Activated naive CD4-positive, alpha-beta T cell (primary cell): ENCODE measurements around the gene AJAP1.

Source experiments
- DNase-seq, 4 experiments: peaks; one replicate each; lab custom pipeline; 2025; lab: John Stamatoyannopoulos, UW

AJAP1 gene

DNA sequence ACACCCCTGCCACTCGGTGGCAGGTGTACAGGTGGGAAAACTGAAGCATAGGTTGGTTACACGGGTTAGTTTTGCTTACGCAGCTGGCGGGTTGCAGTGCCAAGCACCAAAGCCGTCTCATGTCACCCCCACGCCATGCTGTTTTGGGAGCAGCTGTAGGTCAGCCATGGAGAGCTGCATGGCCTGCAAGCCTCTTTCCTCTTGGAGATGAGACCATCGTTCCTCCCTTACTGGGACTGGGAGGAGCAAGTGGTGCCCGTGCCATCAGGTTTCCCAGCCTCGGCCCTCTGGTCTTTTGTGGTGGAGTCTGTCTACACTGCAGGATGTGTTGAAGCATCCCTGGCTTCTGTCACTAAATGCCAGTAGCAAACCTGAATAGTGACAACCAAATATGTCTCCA, 46.9 kb downstream of the AJAP1 start:
- DNase-seq: no peak

DNA sequence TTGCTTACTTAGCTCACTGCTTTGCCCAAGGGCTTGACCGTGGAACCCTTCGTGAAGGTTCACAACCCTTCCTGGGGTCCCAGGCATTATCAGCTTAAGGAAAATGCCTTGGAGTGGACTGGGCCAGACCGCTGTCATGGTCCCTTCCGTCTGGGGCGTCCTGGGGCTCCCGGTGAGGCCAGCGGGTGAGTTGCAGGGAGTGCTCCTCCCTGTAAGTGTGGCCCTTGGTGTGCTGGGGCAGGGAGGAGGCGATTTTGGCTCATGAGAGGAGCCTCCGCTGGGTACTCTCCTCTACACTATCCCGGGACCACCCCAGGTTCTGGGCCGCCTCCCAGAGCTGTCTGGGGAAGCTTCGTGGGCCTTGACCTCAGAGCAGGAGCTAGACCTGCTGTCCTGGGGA, 48.1 kb downstream of the AJAP1 start:
- no peak for DNase-seq

DNA sequence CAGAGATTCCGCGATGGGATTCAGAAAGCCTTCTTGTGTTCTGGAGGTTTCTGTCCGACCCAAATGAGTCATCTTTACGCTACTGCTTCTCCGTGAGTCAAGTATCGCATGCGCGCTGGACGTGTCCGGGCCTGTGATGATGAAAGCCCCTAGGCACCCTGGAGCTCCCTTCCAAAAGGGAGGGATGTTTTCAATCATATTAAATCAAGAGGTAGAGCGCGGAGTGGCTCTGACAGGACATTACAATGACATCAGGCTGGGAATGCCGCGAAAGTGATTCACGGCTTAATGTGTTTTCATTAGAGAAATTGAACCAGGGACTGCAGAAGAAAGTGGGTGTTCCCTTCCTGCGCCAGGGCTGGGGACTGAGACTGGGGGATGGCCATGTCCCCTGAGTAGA, 48.5 kb downstream of the AJAP1 start:
- no peak for DNase-seq

DNA sequence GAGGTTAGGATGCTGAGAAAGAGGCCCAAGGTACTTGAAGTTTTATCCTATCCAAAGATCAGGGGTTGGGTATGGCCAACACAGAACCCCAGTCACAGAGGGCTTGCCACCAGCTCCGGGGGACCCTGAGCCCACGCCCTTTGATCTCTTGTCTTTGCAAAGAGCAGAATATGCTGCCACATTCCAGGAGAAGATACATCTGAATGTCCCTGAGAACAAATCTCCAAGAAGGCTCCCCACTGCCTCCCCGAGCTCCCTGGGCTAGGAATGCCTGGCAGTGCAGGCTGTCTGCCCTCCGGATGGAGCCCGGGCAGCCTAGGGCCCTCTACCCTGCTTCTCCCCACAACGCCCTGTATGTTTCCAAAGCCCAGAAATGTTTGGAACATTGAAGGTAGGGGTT, 49.2 kb downstream of the AJAP1 start:
- DNase-seq: no peak

DNA sequence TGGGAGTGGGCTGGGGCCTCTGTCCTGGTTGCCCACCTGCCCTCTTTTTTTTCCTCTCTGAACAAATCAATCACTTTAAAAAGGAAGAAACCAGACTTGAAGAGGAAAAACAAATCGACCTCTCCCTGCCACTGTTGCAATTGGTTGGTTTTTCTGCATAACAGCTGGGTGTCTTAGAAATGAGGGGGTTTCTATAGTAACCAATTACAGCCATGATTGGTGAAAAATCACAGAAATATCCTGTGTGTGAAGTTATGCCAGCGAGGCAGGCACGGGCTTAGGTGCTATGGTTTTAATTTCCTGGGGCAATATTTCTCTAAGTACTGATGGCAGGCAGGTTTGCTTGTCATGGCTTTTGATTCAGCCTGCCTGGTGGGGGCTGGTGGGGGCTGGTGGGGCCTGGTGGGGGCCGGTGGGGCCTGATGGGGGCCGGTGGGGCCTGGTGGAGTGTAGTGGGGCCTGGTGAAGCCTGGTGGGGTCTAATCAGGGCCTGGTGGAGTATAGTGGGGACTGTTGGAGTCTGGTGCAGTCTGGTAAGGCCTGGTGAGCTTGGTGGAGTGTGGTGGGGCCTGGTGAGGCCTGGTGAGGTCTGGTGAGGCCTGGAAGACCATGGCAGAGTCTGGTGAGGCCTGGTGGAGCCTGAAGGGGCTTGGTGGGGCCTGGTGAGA, 54.6 kb downstream of the AJAP1 start:
- DNase-seq: no peak

DNA sequence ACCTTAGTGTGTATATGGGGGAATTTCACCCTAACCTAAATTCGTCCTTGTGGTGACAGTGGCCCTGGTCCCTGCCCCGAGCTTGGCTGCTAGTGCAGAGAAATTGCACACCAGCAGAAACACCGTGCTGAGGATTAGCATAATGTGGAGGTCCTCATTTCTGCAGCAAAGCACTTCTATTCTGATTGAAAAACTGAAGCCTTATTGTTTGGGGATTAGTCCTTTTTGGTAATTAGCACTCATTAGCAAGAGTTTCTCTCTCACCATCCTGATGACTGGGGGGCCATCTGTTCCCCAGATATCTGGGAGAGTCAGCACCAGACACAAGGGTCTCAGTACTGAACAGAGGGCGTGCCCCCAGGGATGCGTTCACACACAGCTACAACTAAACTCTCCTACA, 55.2 kb downstream of the AJAP1 start:
- no peak for DNase-seq

DNA sequence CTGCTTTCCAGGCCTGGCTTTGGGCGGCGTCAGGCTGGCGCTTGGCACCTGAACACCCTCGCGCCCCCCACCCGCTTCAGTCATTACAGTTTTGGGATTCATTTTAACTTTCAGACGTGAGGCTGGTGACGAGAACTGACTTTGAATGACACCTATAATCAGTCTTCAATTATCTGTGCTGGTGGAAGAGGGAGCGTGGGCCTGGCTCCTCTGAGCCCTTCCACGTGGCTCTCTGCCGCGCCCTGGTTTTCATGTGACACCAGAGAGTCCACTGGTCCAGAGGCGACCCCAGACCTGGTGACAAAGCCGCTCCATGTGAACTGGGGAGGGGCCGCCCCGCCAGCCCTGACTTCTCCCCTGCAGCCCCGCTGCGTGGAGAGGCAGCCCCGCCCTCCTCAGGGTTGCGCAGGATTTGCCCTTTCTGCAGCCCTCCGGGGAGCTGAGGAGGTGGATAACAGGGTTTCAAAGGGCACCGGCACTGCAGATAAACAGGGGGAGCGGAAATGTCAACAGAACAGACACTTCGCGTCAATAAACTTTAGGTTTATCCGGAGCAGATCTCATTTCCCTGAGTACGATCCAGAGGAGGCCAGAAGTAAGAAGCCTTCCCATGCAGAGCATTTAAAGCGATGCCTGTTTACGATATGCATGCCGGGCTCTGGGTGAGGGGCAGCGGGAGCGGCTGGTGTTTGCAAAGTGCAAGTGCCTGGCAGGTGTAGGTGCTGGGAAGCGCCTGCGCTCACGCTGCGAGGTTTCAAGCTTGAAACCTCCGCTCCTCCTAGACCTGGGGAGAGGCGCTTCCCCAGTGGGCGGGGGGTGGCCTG, 56.4 kb downstream of the AJAP1 start:
- DNase-seq: no peak

DNA sequence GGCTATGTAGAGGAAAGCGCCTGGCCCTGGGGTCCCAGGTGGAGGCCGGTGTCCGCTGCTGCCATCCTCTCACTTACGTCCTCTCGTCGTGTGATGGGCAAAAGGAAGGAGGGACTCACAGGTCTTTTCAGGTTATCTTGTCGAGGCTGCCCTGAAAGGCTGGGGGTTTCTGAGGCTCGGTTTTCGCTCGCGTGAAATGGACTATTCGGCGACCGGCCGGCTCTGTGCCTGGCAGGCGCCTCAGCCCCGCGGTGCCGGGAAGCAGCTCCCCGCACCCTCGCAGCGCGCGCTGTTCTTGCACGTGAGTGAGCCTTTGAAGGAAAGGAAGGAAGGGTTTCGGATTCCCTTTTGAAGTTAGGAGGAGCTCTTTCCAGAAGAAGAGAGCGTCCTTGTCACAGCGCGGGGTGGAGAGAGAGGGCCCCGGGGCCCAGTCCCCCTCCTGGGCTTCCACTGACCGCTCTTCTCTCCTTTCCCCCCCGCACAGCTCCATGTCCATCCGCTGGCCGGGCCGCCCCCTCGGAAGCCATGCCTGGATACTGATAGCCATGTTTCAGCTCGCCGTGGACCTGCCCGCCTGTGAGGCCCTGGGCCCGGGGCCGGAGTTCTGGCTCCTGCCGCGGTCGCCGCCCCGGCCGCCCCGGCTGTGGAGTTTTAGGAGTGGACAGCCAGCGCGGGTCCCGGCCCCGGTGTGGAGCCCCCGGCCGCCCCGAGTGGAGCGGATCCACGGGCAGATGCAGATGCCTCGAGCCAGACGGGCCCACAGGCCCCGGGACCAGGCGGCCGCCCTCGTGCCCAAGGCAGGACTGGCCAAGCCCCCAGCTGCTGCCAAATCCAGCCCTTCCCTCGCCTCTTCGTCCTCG, 57.2 kb downstream of the AJAP1 start:
- no peak for DNase-seq

DNA sequence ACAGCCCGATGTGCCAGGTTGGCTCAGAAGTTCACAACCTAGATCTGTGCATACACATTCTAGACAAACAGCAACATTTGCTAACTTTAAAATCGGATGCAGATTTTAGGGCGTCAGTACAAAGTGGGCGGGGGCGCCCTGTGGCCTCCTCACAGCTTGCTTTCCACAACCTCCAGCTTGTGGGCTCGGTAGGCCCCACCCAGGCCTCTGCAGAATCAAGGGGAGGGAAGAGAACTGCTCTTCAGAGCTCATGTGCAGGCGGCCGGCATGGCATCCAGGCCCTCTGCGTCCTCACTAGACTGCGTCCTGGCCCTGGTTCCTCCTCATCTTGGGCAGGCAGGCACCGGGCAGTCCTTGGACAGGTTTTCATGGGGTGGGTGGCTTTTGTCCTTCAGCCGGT, 59.3 kb downstream of the AJAP1 start:
- no peak for DNase-seq

DNA sequence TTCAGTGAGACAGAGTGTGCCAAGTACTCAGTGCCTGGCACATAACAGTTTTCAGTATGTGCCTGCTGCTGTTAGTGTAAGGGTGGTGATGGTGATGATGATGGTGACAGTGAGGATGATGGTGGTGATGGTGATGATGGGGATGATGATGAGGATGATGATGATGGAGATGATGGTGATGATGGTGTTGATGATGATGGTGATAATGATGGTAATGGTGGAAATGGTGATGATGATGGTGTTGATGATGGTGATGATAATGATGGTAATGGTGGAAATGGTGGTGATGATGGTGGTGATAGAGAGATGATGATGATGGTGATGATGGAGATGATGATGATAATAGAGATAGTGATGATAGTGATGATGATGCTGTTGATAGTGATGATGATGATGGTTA, 62.0 kb downstream of the AJAP1 start:
- DNase-seq: no peak

DNA sequence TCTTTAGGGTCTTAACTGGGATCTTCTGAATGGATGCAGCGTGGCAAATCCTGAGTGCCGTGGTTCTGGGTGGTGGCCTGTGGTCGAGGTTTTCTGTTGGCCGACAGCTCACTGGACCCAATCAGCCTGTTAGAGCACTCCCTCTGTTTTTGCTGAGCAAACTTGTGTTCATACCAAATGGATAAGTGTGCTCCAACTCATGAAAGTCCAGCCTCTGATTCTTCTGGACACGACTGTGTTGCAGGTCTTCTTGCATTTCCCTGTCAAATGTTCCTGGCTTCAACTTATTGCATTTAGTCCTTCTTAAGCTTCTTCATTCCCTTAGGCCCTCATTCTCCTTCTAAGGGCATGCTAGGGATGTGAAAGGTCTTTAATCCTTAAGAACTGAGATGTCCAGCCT, 63.7 kb downstream of the AJAP1 start:
- no peak for DNase-seq

DNA sequence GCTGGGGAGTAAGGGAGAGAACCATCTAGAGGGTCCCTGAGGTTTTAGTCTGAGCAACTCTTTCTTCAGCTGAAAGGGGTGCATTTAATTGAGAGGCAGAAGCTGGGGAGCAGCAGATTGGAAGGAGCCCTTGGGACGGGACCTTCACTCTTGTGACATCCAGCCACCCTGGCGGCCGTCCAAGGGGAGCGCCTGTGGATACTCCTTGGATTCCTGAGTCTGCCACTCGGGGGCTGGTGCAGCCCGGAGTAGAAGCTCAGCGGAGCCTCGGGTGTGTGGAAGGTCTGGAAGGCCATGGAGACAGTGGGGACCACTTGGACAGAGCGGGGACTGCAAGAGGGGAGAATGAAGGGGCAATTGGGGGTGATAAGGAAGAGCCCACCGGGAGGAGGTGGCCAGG, 68.7 kb downstream of the AJAP1 start:
- DNase-seq: no peak

DNA sequence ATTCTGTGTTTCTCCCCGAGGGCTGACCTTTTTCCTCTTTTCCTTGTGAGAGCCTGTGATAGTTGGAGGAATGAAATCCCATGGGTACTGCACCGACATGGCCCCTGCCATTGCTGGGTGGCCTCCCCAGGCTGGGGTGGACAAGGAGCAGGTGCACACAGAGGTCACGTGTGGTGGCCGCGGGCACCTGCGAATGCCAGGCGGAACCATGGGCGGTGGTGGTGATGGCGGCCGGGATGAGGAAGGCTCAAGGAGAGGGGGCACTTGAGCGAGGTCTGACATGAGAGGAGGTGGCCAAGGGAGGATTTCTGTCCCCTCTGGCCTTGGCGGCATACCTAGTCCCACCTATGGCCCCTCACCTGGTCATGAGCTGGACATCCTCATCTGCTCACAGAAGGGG, 69.6 kb downstream of the AJAP1 start:
- DNase-seq: no peak

DNA sequence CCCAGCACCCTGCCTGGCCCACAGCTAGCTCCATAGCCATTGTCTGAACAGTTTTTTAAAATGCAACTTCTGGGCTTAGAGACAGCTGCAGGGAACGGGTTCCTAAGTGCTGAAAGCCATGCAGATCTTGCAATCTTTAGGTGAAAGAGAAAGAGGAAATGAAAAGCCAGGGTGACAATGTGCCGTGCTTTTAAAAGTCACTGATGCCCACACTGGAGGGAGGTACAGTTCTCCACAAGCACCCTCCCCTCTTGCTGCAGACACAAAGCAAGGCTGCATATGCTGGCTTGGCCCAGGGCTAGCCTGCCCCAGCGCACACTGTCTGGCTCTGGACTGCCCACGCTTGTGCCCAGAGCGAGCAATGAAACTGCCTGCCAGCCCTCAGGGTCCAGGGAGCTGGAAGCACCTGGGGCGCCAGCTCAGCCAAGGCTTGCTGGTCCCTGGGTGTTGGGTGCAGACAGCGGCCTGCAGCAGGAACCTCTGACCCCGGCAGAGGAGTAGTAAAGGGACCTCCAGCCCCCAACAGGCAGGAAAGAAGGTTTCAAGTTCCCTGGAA, 70.4 kb downstream of the AJAP1 start:
- DNase-seq: no peak

DNA sequence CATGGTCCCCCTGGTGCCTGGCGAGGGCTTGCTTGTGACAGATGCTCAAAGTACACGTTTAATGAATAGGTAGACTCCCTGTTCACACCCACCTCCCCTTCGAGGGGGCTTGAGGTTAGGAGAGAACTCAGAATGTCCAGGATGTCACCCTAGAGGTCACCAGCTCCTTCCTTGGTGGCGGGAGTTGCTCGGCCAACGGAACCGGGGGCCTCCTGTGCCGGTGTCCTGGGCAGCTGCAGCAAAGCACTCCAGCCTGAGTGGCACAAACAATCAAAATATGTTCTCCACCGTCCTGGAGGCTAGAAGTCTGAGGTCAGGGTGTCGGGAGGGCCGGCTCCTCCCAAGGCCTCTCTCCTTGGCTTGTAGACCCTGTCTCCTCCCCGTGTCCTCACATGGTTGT, 71.0 kb downstream of the AJAP1 start:
- no peak for DNase-seq

DNA sequence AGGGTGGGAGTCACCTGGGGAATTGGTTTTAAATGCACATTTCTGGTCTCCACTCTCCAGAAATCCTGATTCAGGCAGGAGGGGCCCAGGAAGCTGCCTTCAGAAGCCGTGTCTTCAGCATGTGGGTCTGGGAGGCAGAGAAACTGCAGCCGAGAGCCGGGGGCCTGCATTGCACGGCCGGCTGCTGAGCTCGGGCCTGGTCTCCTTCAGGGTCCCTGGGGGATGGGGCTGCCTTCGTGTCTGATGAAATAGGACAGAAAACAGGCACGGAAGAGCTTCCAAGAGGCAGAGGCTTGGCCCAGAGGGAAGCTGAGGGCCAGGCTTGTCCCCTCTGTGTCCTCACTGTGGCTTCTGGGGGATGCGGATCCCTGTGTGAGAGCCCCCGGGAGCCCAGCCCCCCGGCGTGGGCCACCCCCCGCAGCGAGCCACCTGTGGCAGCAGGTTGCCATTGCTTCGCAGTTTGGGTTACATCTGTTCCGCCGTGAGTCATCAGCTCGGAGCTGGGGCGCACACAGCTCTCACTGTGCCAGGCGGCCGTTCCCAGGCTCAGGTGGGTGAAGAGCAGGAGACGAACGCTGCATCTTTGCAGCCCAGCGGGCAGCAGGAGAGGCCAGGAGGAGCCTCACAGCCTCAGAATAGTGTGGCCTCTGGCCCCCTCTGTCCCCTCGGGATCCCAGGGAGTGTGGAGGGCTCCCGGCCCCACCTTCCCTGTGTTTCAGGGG, 72.4 kb downstream of the AJAP1 start:
- no peak for DNase-seq

DNA sequence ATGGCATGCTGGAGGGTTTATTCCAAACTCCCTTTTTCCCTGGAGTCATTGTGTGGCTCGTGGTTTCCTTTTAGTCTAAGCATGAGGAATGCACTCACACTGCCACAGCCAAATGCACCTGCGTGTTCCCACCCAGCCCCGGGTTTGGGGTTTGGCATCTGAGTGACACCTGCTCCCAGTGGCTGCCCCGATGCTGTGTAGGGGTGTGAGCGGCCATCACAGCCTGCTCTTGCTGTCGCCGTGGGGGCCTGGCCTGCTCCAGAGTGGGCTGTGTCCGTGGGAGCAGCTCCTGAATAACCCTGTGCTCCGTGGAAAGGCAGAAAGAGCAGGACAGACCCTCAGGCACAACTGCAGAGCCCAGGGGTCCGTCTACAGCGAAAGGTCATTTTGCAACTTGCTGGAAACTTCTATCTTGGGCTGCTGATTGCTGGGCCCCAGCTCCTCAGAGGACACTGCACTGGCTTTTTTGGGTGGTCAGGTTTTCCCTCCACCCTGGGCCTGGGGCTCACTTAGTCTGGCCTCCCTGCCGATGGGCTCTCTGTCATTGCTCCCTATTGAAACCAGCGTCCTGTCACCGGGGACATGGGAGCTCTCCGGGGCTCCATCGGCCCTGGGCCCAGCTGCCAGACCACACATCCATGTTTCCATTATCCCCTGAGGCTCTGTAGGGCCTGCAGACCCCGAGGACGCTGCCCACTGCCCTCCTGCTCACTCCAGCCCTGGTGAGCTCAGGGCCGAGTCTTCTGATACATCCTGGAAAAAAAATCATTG, 74.1 kb downstream of the AJAP1 start:
- DNase-seq: no peak

DNA sequence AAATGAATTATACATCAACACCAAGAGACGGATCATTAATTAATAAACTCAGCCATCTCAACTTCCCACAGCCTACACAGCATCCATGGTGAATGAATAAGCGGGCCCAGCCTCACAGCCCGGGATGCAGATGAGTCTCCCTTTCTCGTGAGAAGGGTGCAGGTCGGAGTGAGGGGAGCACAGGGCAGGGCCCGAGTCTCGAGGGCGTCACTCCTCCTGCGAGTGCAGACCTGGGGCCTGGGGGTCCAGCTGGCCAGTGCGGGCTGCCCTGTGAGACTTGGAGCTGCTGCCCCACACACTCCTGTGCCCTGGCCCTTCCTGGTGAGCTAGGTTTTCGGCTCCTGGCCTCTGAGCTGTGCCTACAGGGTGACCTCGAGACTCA, 74.7 kb downstream of the AJAP1 start:
- DNase-seq: no peak

DNA sequence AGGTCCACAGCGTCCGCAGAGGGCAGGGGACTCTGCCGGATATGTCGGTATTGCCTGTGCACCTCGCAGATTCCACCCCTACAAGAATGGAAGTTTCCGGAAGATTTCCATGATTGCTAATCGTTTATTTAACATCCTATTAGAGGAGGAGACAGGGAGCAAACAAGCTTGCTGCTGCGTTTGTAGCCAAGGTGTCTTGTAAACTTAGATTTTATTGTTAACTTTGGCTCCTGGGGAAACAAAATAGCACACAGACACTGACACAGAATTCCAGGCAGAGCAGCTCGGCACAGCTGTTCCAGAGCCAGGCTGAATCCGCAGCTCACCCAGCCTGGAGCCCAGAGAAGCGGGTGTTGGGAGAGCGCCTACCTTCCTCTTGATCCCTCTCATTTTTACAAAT, 75.7 kb downstream of the AJAP1 start:
- DNase-seq: no peak

DNA sequence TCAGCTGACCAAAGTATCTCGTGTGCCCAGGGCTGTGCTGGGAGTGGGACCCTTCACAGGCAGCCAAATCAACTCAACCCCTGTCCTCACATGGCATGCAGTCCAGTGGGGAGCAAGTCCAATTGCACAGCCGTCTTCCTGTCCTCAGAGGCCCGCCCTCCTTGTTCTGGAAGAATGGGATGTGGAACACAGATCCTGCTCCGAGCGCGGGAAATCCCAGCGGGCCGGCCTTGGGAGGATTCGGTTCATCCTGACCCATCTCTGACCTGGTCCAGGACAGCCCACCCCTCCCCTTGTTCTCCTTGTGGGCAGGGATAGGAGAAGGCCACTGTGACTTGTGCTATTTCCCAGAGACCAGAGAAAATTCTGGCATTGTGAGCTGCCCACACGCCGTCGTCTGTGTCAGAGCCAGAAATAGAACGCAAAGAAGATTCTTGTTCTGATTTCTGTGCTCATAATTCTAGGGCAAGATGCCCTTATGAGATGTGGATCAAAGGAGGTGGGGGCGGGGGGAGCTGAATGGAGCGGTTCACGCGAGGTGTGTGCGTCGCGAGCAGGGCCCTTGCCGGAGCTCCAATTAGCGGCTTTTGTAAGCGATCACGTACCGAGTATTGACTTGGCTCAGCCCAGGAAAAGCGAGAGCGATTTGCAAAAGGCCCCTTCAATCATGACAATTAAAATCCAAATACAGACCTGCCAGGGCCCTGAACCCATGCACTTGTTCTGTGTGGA, 79.2 kb downstream of the AJAP1 start:
- DNase-seq: no peak
